ENCODE data around the gene DENND1A.

DENND1A gene

GRCh38 chr9:123378956-123379660 is 550.8 kb downstream of the DENND1A start:
- no peak for FAIRE-seq

GRCh38 chr9:123378025-123378424 is 551.9 kb downstream of the DENND1A start:
- no peak for FAIRE-seq

GRCh38 chr9:123377211-123377971 is 552.5 kb downstream of the DENND1A start:
- no peak for FAIRE-seq

GRCh38 chr9:123376218-123377071 is 553.5 kb downstream of the DENND1A start:
- no peak for FAIRE-seq

- FAIRE-seq = no peak
These were observed 554.3 kb downstream of the DENND1A start for GRCh38 chr9:123375469-123376132.

GRCh38 chr9:123373946-123374345 is 556.0 kb downstream of the DENND1A start:
- FAIRE-seq = no peak

GRCh38 chr9:123373447-123373923 is 556.4 kb downstream of the DENND1A start:
- no peak for FAIRE-seq

- FAIRE-seq = no peak
These were observed 557.0 kb downstream of the DENND1A start for GRCh38 chr9:123372766-123373446.

GRCh38 chr9:123371805-123372590 is 557.9 kb downstream of the DENND1A start:
- no peak for FAIRE-seq

GRCh38 chr9:123371228-123371584 is 558.7 kb downstream of the DENND1A start:
- no peak for FAIRE-seq

- FAIRE-seq = no peak
These were observed 559.2 kb downstream of the DENND1A start for GRCh38 chr9:123370526-123371227.

- FAIRE-seq = no peak
These were observed 559.8 kb downstream of the DENND1A start for GRCh38 chr9:123370108-123370507.

- FAIRE-seq = no peak
These were observed 560.6 kb downstream of the DENND1A start for GRCh38 chr9:123369296-123369695.

GRCh38 chr9:123368536-123369153 is 561.3 kb downstream of the DENND1A start:
- no peak for FAIRE-seq

GRCh38 chr9:123368023-123368422 is 561.9 kb downstream of the DENND1A start:
- FAIRE-seq = no peak

- no peak for FAIRE-seq
These were observed 563.9 kb downstream of the DENND1A start for GRCh38 chr9:123365881-123366528.

GRCh38 chr9:123365287-123365880 is 564.5 kb downstream of the DENND1A start:
- FAIRE-seq = no peak

- no peak for FAIRE-seq
These were observed 565.6 kb downstream of the DENND1A start for GRCh38 chr9:123364241-123364824.

GRCh38 chr9:123362856-123363255 is 567.1 kb downstream of the DENND1A start:
- no peak for FAIRE-seq

All from colon (tissue), 2 donors.